GM23248 (cell line): ENCODE results near the gene PDIA6. TPM values are rescaled to one million over a fixed set of nuclear protein-coding genes. Genes with fewer than 3 reads are reported as not detected.

Experiments
- DNase-seq: peaks from one replicate; pipeline ENCODE4 v3.0.0-alpha.2; 2015
- H2AFZ ChIP-seq: fragments of 200-600 bp; sonication (generic); 2 replicates; pipeline ENCODE4 v1.6.1; 2016; ENCODE audit warnings: antibody characterized with exemption
- H3F3A ChIP-seq: fragments of 200-600 bp; sonication (generic); 2 replicates; pipeline ENCODE4 v1.6.1; 2016; ENCODE audit warnings: mild to moderate bottlenecking, antibody characterized with exemption, mixed run types; ENCODE audit not compliant: insufficient read depth
- H3K27ac ChIP-seq: fragments of 200-600 bp; sonication (generic); 2 replicates; pipeline ENCODE4 v1.5.1; 2016; ENCODE audit warnings: mild to moderate bottlenecking
- H3K27me3 ChIP-seq: fragments of 200-600 bp; sonication (generic); replicated peaks from 2 replicates; pipeline ENCODE4 v1.6.1; 2016; ENCODE audit warnings: mild to moderate bottlenecking; ENCODE audit not compliant: insufficient read depth
- H3K36me3 ChIP-seq: fragments of 200-600 bp; sonication (generic); 2 replicates; pipeline ENCODE4 v1.6.1; 2016; ENCODE audit warnings: low read depth, mild to moderate bottlenecking
- H3K4me1 ChIP-seq: fragments of 200-600 bp; sonication (generic); 2 replicates; pipeline ENCODE4 v1.6.1; 2016; ENCODE audit warnings: mild to moderate bottlenecking; ENCODE audit not compliant: insufficient read depth
- H3K4me2 ChIP-seq: fragments of 200-600 bp; sonication (generic); one replicate; pipeline ENCODE4 v1.6.1; 2016; ENCODE audit warnings: mild to moderate bottlenecking; ENCODE audit not compliant: unreplicated experiment
- H3K4me3 ChIP-seq: fragments of 200-600 bp; sonication (generic); 2 replicates; pipeline ENCODE4 v1.5.1; 2016; ENCODE audit warnings: mild to moderate bottlenecking
- H3K79me2 ChIP-seq: fragments of 200-600 bp; sonication (generic); 2 replicates; pipeline ENCODE4 v1.6.1; 2016; ENCODE audit warnings: mild to moderate bottlenecking; ENCODE audit not compliant: insufficient read depth
- H3K9ac ChIP-seq: fragments of 200-600 bp; sonication (generic); 2 replicates; pipeline ENCODE4 v1.6.1; 2016; ENCODE audit warnings: mild to moderate bottlenecking
- H3K9me2 ChIP-seq: fragments of 200-600 bp; sonication (generic); 2 replicates; pipeline ENCODE4 v1.6.1; 2016; ENCODE audit warnings: mixed run types, mild to moderate bottlenecking, moderate library complexity; ENCODE audit not compliant: insufficient read depth
- H3K9me3 ChIP-seq: fragments of 200-600 bp; sonication (generic); one replicate; pipeline ENCODE4 v1.6.1; 2017; ENCODE audit warnings: low read depth
- H4K20me1 ChIP-seq: fragments of 200-600 bp; sonication (generic); 2 replicates; pipeline ENCODE4 v1.6.0; 2016; ENCODE audit not compliant: insufficient read depth
- EZH2 ChIP-seq: fragments of 200-600 bp; sonication (generic); IDR thresholded peaks from 2 replicates; pipeline ENCODE4 v1.6.1; 2018; ENCODE audit warnings: antibody characterized with exemption, mild to moderate bottlenecking; ENCODE audit not compliant: insufficient read depth, poor library complexity, severe bottlenecking
- EZH2phosphoT487 ChIP-seq: fragments of 200-600 bp; sonication (generic); IDR thresholded peaks from 2 replicates; pipeline ENCODE4 v1.6.1; 2018; ENCODE audit warnings: antibody characterized with exemption, moderate library complexity, mild to moderate bottlenecking, low read depth; ENCODE audit not compliant: insufficient read depth
- WGBS, 2 experiments: methylation state at CpG; one replicate each; pipeline ENCODE4 v1.1.6; 2015 to 2017; ENCODE audit warnings: low lambda C conversion rate in 2 of 2, low coverage in 1 of 2; ENCODE audit errors: missing lambda C conversion rate in 2 of 2; 5-methylcytosine and 5-hydroxymethylcytosine counted together
- in situ Hi-C: fragments of 300-500 bp; cut with MboI; formaldehyde crosslinking; loops from 2 replicates; pipeline ENCODE4 v1.15.0; 2020
- polyA plus RNA-seq: library from polyadenylated mRNA; unstranded; fragments of >200 nt; fragmentation: Nextera tagmentation; extraction: Ambion mirVana; gene quantifications from 2 replicates; pipeline ENCODE4 v1.2.1, GENCODE V29; 2016
- total RNA-seq: library from RNA; depleted of rRNA; stranded (reverse); fragments of >200 nt; shearing (Covaris generic); gene quantifications from 2 replicates; pipeline ENCODE4 v1.2.3, GENCODE V29; 2014

PDIA6 gene
- total and polyA plus RNA-seq, 2 experiments from 2014 or later, result 363 to 502 TPM

GRCh38 chr2:10846110-10846861 lies 33.7 kb upstream of the PDIA6 start:
- Histone ChIP-seq H4K20me1 (no peaks in the 10 kb centered on the region), H3K79me2 (no peaks in the 10 kb centered on the region), H3K9me2 (no peaks in the 10 kb centered on the region), H3F3A (no peaks in the 10 kb centered on the region), H3K4me3 (no peak overlapping the region), H2AFZ (no peak overlapping the region), H3K27me3 (peaks cover 1% of the 10 kb centered on the region; the same call in 1 of the 2 replicates), H3K4me2 (no peak overlapping the region), H3K4me1 (no peaks in the 10 kb centered on the region), H3K9me3 (no peaks in the 10 kb centered on the region), H3K9ac (no peak overlapping the region), H3K36me3 (no peaks in the 10 kb centered on the region), H3K27ac (no peak overlapping the region)
- no peak for DNase-seq
- 60 to 65% methylated on average over 13 of the region's 13 CpGs for WGBS, 2 experiments
- TF ChIP-seq EZH2 (no peak), EZH2phosphoT487 (no peak)
- in situ Hi-C loops, result loop anchor here (25.0 kb wide), 1 partner anchor 591 kb away; no protein-coding TSS in a partner anchor

GRCh38 chr2:10845640-10846039 lies 33.1 kb upstream of the PDIA6 start:
- DNase-seq, result no peak
- Histone ChIP-seq H3K4me1 (no peaks in the 10 kb centered on the region), H4K20me1 (no peaks in the 10 kb centered on the region), H3K36me3 (no peaks in the 10 kb centered on the region), H2AFZ (no peak overlapping the region), H3K4me2 (no peak overlapping the region), H3K79me2 (no peaks in the 10 kb centered on the region), H3F3A (no peaks in the 10 kb centered on the region), H3K9me2 (no peaks in the 10 kb centered on the region), H3K27ac (no peak overlapping the region), H3K9ac (no peak overlapping the region), H3K27me3 (no peaks in the 10 kb centered on the region; the same call in 1 of the 2 replicates), H3K9me3 (no peaks in the 10 kb centered on the region), H3K4me3 (no peak overlapping the region)
- TF ChIP-seq EZH2phosphoT487 (no peak), EZH2 (no peak)
- 70 to 74% methylated on average over 4 of the region's 4 CpGs for WGBS, 2 experiments
- in situ Hi-C loops, result loop anchor here (25.0 kb wide), 1 partner anchor 592 kb away; no protein-coding TSS in a partner anchor

GRCh38 chr2:10844097-10844496 lies 31.5 kb upstream of the PDIA6 start:
- no peaks in the 10 kb centered on the region for H3F3A ChIP-seq
- no peaks in the 10 kb centered on the region for H4K20me1 ChIP-seq
- no peaks in the 10 kb centered on the region for H3K9me3 ChIP-seq
- H3K4me3 ChIP-seq, result no peak overlapping the region
- H3K27me3 ChIP-seq, result no peaks in the 10 kb centered on the region; the same call in 1 of the 2 replicates
- WGBS, 2 experiments, result 26 to 29% methylated on average over 12 of the region's 12 CpGs
- no peaks in the 10 kb centered on the region for H3K4me1 ChIP-seq
- no peaks in the 10 kb centered on the region for H3K36me3 ChIP-seq
- H3K4me2 ChIP-seq, result no peak overlapping the region
- H3K9ac ChIP-seq, result no peak overlapping the region
- no peak overlapping the region for H3K27ac ChIP-seq
- in situ Hi-C loops, result loop anchor here (25.0 kb wide), 1 partner anchor 593 kb away; no protein-coding TSS in a partner anchor
- no peaks in the 10 kb centered on the region for H3K9me2 ChIP-seq
- no peak for TF ChIP-seq EZH2
- no peak for TF ChIP-seq EZH2phosphoT487
- DNase-seq, result peak; percentile 67
- H3K79me2 ChIP-seq, result no peaks in the 10 kb centered on the region
- H2AFZ ChIP-seq, result no peak overlapping the region

- Histone ChIP-seq H2AFZ (no peak overlapping the region), H3K27ac (no peak overlapping the region), H3F3A (no peaks in the 10 kb centered on the region), H3K27me3 (peaks cover 9% of the 10 kb centered on the region), H4K20me1 (no peaks in the 10 kb centered on the region), H3K4me3 (no peak overlapping the region), H3K9ac (no peak overlapping the region), H3K9me2 (no peaks in the 10 kb centered on the region), H3K4me2 (no peak overlapping the region), H3K4me1 (no peaks in the 10 kb centered on the region), H3K9me3 (no peaks in the 10 kb centered on the region), H3K36me3 (no peaks in the 10 kb centered on the region), H3K79me2 (no peaks in the 10 kb centered on the region)
- in situ Hi-C loops, result loop anchor here (25.0 kb wide), 1 partner anchor 595 kb away; no protein-coding TSS in a partner anchor
- no peak for DNase-seq
- TF ChIP-seq EZH2, result no peak
- no peak for TF ChIP-seq EZH2phosphoT487
- 34 to 41% methylated on average over 4 of the region's 4 CpGs for WGBS, 2 experiments
Measured at GRCh38 chr2:10842506-10842905, 29.9 kb upstream of the PDIA6 start.
